Vagina (tissue), 2 donors: ENCODE data around the gene SCO2.

ENCODE experiments used
- POLR2A ChIP-seq, 2 donors: fragments of 450-650 bp; IDR thresholded peaks; one replicate each; pipeline ENCODE4 v1.6.1; 2017; ENCODE audit warnings: antibody characterized with exemption in 2 of 2, mild to moderate bottlenecking in 2 of 2, moderate library complexity in 2 of 2
- POLR2AphosphoS5 ChIP-seq, 2 donors: sonication (generic); formaldehyde crosslinking; IDR thresholded peaks; one replicate each; pipeline ENCODE4 v1.9.0; 2017; ENCODE audit warnings: antibody characterized with exemption in 2 of 2, mild to moderate bottlenecking in 2 of 2, low read depth in 1 of 2; ENCODE audit not compliant: insufficient read depth in 1 of 2
- TF ChIP-seq, protein P1 (sequence below), 3 experiments: fragments of 450-650 bp in 2 of 3; fragments of 200-600 bp in 1 of 3; sonication (generic) in 1 of 3; IDR thresholded peaks; one replicate each; pipeline ENCODE4 v1.5.1; 2017 to 2019; ENCODE audit warnings: antibody characterized with exemption in 3 of 3, mild to moderate bottlenecking in 2 of 3, moderate library complexity in 2 of 3

DNA sequence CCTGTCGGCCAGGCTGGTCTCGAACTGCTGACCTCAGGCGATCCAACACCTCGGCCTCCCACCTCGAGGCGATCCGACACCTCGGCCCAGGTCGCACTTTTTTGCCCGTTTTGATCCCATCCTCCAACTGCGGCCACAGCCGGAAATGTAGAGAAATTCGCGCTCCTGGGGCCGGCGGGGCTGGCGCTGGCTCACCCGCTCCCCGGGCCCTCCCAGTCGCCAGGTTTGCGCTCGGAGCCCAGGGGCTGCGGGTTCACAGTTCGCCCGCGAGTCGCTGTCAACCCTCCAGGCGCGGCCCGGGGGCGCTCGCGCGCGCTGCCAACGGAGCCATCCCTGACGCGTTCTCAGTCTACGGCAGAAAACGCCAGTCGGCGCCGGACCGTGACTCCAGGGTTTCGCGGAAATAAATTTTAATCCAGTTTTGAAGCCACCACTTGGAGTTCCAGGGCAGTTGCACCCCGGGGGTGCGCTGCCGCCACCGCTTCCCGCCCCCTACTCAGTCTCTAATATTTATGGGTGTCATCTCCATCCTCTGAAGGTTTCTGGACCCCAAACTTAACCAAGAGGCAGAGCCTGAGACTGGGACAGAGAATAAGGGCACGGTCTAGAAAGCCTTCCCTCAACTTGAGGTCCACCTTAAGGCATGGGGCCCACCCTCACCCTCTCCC, 18.8 kb upstream of the SCO2 start:
- TF ChIP-seq, protein P1, sequence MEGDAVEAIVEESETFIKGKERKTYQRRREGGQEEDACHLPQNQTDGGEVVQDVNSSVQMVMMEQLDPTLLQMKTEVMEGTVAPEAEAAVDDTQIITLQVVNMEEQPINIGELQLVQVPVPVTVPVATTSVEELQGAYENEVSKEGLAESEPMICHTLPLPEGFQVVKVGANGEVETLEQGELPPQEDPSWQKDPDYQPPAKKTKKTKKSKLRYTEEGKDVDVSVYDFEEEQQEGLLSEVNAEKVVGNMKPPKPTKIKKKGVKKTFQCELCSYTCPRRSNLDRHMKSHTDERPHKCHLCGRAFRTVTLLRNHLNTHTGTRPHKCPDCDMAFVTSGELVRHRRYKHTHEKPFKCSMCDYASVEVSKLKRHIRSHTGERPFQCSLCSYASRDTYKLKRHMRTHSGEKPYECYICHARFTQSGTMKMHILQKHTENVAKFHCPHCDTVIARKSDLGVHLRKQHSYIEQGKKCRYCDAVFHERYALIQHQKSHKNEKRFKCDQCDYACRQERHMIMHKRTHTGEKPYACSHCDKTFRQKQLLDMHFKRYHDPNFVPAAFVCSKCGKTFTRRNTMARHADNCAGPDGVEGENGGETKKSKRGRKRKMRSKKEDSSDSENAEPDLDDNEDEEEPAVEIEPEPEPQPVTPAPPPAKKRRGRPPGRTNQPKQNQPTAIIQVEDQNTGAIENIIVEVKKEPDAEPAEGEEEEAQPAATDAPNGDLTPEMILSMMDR (IDR thresholded peaks at IDR 0.05), result peak in 2 of 3 experiments; percentile 26
- TF ChIP-seq POLR2A (IDR thresholded peaks at IDR 0.05), result no peak
- TF ChIP-seq POLR2AphosphoS5 (IDR thresholded peaks at IDR 0.05; ENCODE audit: insufficient read depth in 1 of 2, low read depth in 1 of 2), result peak in 1 of 2 donors; percentile 12
